HEK293 (cell line): ENCODE results near the gene PPDPF.
A peak's percentile ranks its signal among the peaks of the same experiment; 100 is the strongest.

Source experiments
- CTCF ChIA-PET: fragments of 350-600 bp; formaldehyde crosslinking; extraction: SDS; loops from one replicate; lab custom pipeline; 2021; ENCODE audit warnings: antibody characterized with exemption; lab: Yijun Ruan, JAX
- POLR2A ChIA-PET: fragments of 300-600 bp; formaldehyde crosslinking; extraction: SDS; loops from one replicate; lab custom pipeline; 2020; ENCODE audit warnings: antibody characterized with exemption, inconsistent platforms; lab: Yijun Ruan, JAX
- H3K27ac ChIP-seq: fragments of 200-500 bp; sonication (Bioruptor generic); 2 replicates; pipeline ENCODE4 v1.5.1; 2014; ENCODE audit warnings: low read depth, low read length, control low read depth, inconsistent platforms; ENCODE audit errors: extremely low read depth
- H3K36me3 ChIP-seq, 2 experiments: fragments of 200-500 bp in 1 of 2; sonication (Bioruptor generic) in 1 of 2; 1 replicate in 1 of 2; 2 replicates in 1 of 2; pipeline ENCODE4 v1.5.1; 2014 to 2017; ENCODE audit warnings: inconsistent platforms in 2 of 2, low read length in 2 of 2; ENCODE audit not compliant: control insufficient read depth in 2 of 2, insufficient read depth in 1 of 2
- H3K4me1 ChIP-seq: fragments of 200-500 bp; sonication (Bioruptor generic); 2 replicates; pipeline ENCODE4 v1.5.1; 2014; ENCODE audit warnings: mild to moderate bottlenecking, low read length, inconsistent platforms; ENCODE audit not compliant: control insufficient read depth, insufficient read depth
- H3K4me3 ChIP-seq: 2 replicates; pipeline ENCODE4 v1.5.1; 2011; ENCODE audit warnings: low read depth, mild to moderate bottlenecking, control low read depth, low read length, moderate library complexity
- H3K9me3 ChIP-seq: fragments of 200-500 bp; sonication (Bioruptor generic); 2 replicates; pipeline ENCODE4 v1.5.1; 2014; ENCODE audit warnings: low read depth, low read length, inconsistent platforms; ENCODE audit not compliant: control insufficient read depth, insufficient read depth
- AEBP2 ChIP-seq: fragments of 450-650 bp; formaldehyde crosslinking; IDR thresholded peaks from 2 replicates; pipeline ENCODE4 v1.5.1; 2016; ENCODE audit warnings: missing biosample characterization, missing genetic modification characterization, borderline replicate concordance
- GLI2 ChIP-seq: fragments of 450-650 bp; formaldehyde crosslinking; IDR thresholded peaks from 2 replicates; pipeline ENCODE4; 2017; ENCODE audit warnings: missing biosample characterization, missing genetic modification characterization, low read depth, borderline replicate concordance
- HOXD13 ChIP-seq: sonication (generic); formaldehyde crosslinking; IDR thresholded peaks from 2 replicates; pipeline ENCODE4 v1.8.0; 2022; ENCODE audit warnings: missing genetic modification reagents, borderline replicate concordance
- INSM2 ChIP-seq: fragments of 450-650 bp; formaldehyde crosslinking; IDR thresholded peaks from 2 replicates; pipeline ENCODE4 v1.5.1; 2016; ENCODE audit warnings: missing biosample characterization, missing genetic modification characterization
- PATZ1 ChIP-seq: fragments of 450-650 bp; formaldehyde crosslinking; IDR thresholded peaks from 2 replicates; pipeline ENCODE4 v1.5.1; 2016; ENCODE audit warnings: missing biosample characterization, missing genetic modification characterization
- REST ChIP-seq: fragments of 450-650 bp; formaldehyde crosslinking; IDR thresholded peaks from 2 replicates; pipeline ENCODE4 v1.5.1; 2016; ENCODE audit warnings: missing biosample characterization, missing genetic modification characterization
- SP2 ChIP-seq: fragments of 450-650 bp; formaldehyde crosslinking; IDR thresholded peaks from 2 replicates; pipeline ENCODE4 v1.5.1; 2016; ENCODE audit warnings: missing biosample characterization, missing genetic modification characterization
- ZBTB26 ChIP-seq: fragments of 450-650 bp; formaldehyde crosslinking; optimal IDR thresholded peaks from 2 replicates; pipeline ENCODE3; 2016; ENCODE audit warnings: missing biosample characterization, mild to moderate bottlenecking, missing genetic modification characterization
- ZBTB48 ChIP-seq: fragments of 450-650 bp; formaldehyde crosslinking; IDR thresholded peaks from 2 replicates; pipeline ENCODE4 v1.5.1; 2016; ENCODE audit warnings: missing biosample characterization, missing genetic modification characterization
- ZFHX2 ChIP-seq: fragments of 450-650 bp; formaldehyde crosslinking; conservative IDR thresholded peaks from 2 replicates; pipeline ENCODE4 v1.5.1; 2016; ENCODE audit warnings: missing biosample characterization, missing genetic modification characterization
- ZFP69B ChIP-seq: fragments of 450-650 bp; formaldehyde crosslinking; IDR thresholded peaks from 2 replicates; pipeline ENCODE4 v1.5.1; 2016; ENCODE audit warnings: missing biosample characterization, missing genetic modification characterization
- ZNF140 ChIP-seq: fragments of 450-650 bp; formaldehyde crosslinking; IDR thresholded peaks from 2 replicates; pipeline ENCODE4 v1.5.1; 2016; ENCODE audit warnings: missing biosample characterization, missing genetic modification characterization
- ZNF19 ChIP-seq: fragments of 450-650 bp; formaldehyde crosslinking; IDR thresholded peaks from 2 replicates; pipeline ENCODE4; 2016; ENCODE audit warnings: missing biosample characterization, missing genetic modification characterization, low read depth
- ZNF2 ChIP-seq: fragments of 450-650 bp; formaldehyde crosslinking; IDR thresholded peaks from 2 replicates; pipeline ENCODE4 v1.5.1; 2016; ENCODE audit warnings: missing biosample characterization, missing genetic modification characterization
- ZNF202 ChIP-seq: fragments of 450-650 bp; formaldehyde crosslinking; IDR thresholded peaks from 2 replicates; pipeline ENCODE4 v1.5.1; 2016; ENCODE audit warnings: missing biosample characterization, missing genetic modification characterization, borderline replicate concordance
- ZNF223 ChIP-seq: fragments of 450-650 bp; formaldehyde crosslinking; IDR thresholded peaks from 2 replicates; pipeline ENCODE4 v1.5.1; 2016; ENCODE audit warnings: missing biosample characterization, missing genetic modification characterization
- ZNF354C ChIP-seq: fragments of 450-650 bp; formaldehyde crosslinking; IDR thresholded peaks from 2 replicates; pipeline ENCODE4 v1.5.1; 2016; ENCODE audit warnings: missing biosample characterization, missing genetic modification characterization, low read depth, borderline replicate concordance
- ZNF37A ChIP-seq: fragments of 450-650 bp; IDR thresholded peaks from 2 replicates; pipeline ENCODE4 v1.5.1; 2018; ENCODE audit warnings: missing biosample characterization, missing genetic modification characterization
- ZNF416 ChIP-seq: fragments of 450-650 bp; formaldehyde crosslinking; IDR thresholded peaks from 2 replicates; pipeline ENCODE4 v1.5.1; 2016; ENCODE audit warnings: missing biosample characterization, missing genetic modification characterization
- ZNF510 ChIP-seq: fragments of 450-650 bp; formaldehyde crosslinking; IDR thresholded peaks from 2 replicates; pipeline ENCODE4 v1.5.1; 2018; ENCODE audit warnings: mild to moderate bottlenecking, missing genetic modification characterization, missing biosample characterization; ENCODE audit not compliant: insufficient replicate concordance
- ZNF521 ChIP-seq: fragments of 450-650 bp; formaldehyde crosslinking; IDR thresholded peaks from 2 replicates; pipeline ENCODE4 v1.5.1; 2017; ENCODE audit warnings: missing biosample characterization, mild to moderate bottlenecking, missing genetic modification characterization
- ZNF530 ChIP-seq: fragments of 450-650 bp; formaldehyde crosslinking; IDR thresholded peaks from 2 replicates; pipeline ENCODE4 v1.5.1; 2016; ENCODE audit warnings: low read depth, missing biosample characterization, missing genetic modification characterization
- ZNF544 ChIP-seq: fragments of 450-650 bp; formaldehyde crosslinking; IDR thresholded peaks from 2 replicates; pipeline ENCODE4 v1.5.0; 2017; ENCODE audit warnings: missing biosample characterization, missing genetic modification characterization
- ZNF555 ChIP-seq: fragments of 450-650 bp; formaldehyde crosslinking; conservative IDR thresholded peaks from 2 replicates; pipeline ENCODE4 v1.5.1; 2017; ENCODE audit warnings: missing biosample characterization, mild to moderate bottlenecking, missing genetic modification characterization, inconsistent platforms
- ZNF596 ChIP-seq: fragments of 450-650 bp; IDR thresholded peaks from 2 replicates; pipeline ENCODE4 v1.5.0; 2018; ENCODE audit warnings: missing biosample characterization, mild to moderate bottlenecking, missing genetic modification characterization, moderate library complexity
- ZNF747 ChIP-seq: fragments of 450-650 bp; formaldehyde crosslinking; IDR thresholded peaks from 2 replicates; pipeline ENCODE4 v1.5.1; 2016; ENCODE audit warnings: missing biosample characterization, missing genetic modification characterization
- ZNF76 ChIP-seq: fragments of 450-650 bp; formaldehyde crosslinking; IDR thresholded peaks from 2 replicates; pipeline ENCODE4; 2016; ENCODE audit warnings: low read depth, missing biosample characterization, missing genetic modification characterization, borderline replicate concordance
- ZNF776 ChIP-seq: fragments of 450-650 bp; formaldehyde crosslinking; IDR thresholded peaks from 2 replicates; pipeline ENCODE4 v1.5.0; 2017; ENCODE audit warnings: missing biosample characterization, missing genetic modification characterization, borderline replicate concordance
- ZNF830 ChIP-seq: fragments of 450-650 bp; IDR thresholded peaks from 2 replicates; pipeline ENCODE4 v1.5.0; 2018; ENCODE audit warnings: missing biosample characterization, missing genetic modification characterization, low read depth, mild to moderate bottlenecking, moderate library complexity

PPDPF gene

GRCh38 chr20:63549679-63550282 lies 29.2 kb downstream of the PPDPF start:
- H3K4me1 ChIP-seq, result 0 out of 2 replicates have a peak, but pooled peaks cover 2% of the 10 kb centered on the region
- no peaks in the 10 kb centered on the region for H3K36me3 ChIP-seq
- H3K27ac ChIP-seq, result no peak overlapping the region
- ChIA-PET CTCF (interaction anchor here (0.6 kb wide), 1 partner anchor 327 kb away, joined by 5 read pairs; no protein-coding TSS in a partner anchor), POLR2A (interaction anchor here (0.6 kb wide), 1 partner anchor 26 kb away, joined by 4 read pairs; no protein-coding TSS in a partner anchor)
- no peaks in the 10 kb centered on the region for H3K9me3 ChIP-seq
- no peak overlapping the region for H3K4me3 ChIP-seq
- TF ChIP-seq ZNF530 (tag by site-specific recombination) (no peak), PATZ1 (tag by site-specific recombination) (peak; percentile 31; the same call in 1 of the 2 replicates), INSM2 (tag by site-specific recombination) (no peak), ZNF596 (tag by site-specific recombination) (no peak), REST (no peak), SP2 (tag by site-specific recombination) (no peak), ZNF2 (no peak), ZNF37A (tag by site-specific recombination) (no peak), ZNF416 (tag by site-specific recombination) (no peak), ZFHX2 (peak; percentile 52), ZBTB26 (tag by site-specific recombination) (no peak), ZNF521 (no peak), ZNF830 (tag by site-specific recombination) (no peak), ZNF776 (tag by site-specific recombination) (no peak), ZNF19 (tag by site-specific recombination) (no peak), HOXD13 (CRISPR knock-in tag) (no peak), ZFP69B (tag by site-specific recombination) (no peak), ZNF544 (tag by site-specific recombination) (no peak), ZNF354C (tag by site-specific recombination) (no peak), ZNF555 (tag by site-specific recombination) (no peak), AEBP2 (no peak), ZNF510 (tag by site-specific recombination) (no peak), GLI2 (tag by site-specific recombination) (no peak), ZNF202 (tag by site-specific recombination) (no peak), ZBTB48 (tag by site-specific recombination) (no peak), ZNF140 (tag by site-specific recombination) (no peak), ZNF223 (tag by site-specific recombination) (no peak), ZNF76 (no peak), ZNF747 (tag by site-specific recombination) (no peak)
